MCF 10A (cell line): Measurements from ENCODE around the gene CEP350. TPM values are rescaled to one million over a fixed set of nuclear protein-coding genes. Genes with fewer than 3 reads are reported as not detected.

Experiments used
- BruUV-seq: library from RNA; stranded (reverse); fragments of 400-500 nt; replicated peaks from 2 replicates; lab custom pipeline; 2021; lab: Mats Ljungman, UMichigan
- CTCF ChIA-PET: fragments of 300-600 bp; sonication (Branson Sonifier 250); formaldehyde crosslinking; extraction: SDS; loops from one replicate; lab custom pipeline; 2021; ENCODE audit warnings: antibody characterized with exemption, inconsistent platforms; lab: Yijun Ruan, JAX
- POLR2A ChIA-PET: fragments of 300-600, 350-650 bp; sonication (Branson Sonifier 250); formaldehyde crosslinking; extraction: SDS; loops from one replicate; lab custom pipeline; 2020; ENCODE audit warnings: antibody characterized with exemption, inconsistent platforms; lab: Yijun Ruan, JAX
- DNase-seq: peaks from one replicate; pipeline ENCODE4 v3.0.0-alpha.2; 2018; ENCODE audit not compliant: unreplicated experiment
- H3K27ac Mint-ChIP-seq: one replicate; pipeline ENCODE4 v1.8.0; 2022; ENCODE audit warnings: mild to moderate bottlenecking, low read depth, mixed read lengths; ENCODE audit not compliant: unreplicated experiment
- H3K27me3 Mint-ChIP-seq: one replicate; pipeline ENCODE4 v1.8.0; 2022; ENCODE audit warnings: mixed read lengths; ENCODE audit not compliant: insufficient read depth, unreplicated experiment
- H3K36me3 Mint-ChIP-seq: one replicate; pipeline ENCODE4 v1.8.0; 2022; ENCODE audit warnings: mild to moderate bottlenecking, moderate library complexity, mixed read lengths; ENCODE audit not compliant: insufficient read depth, unreplicated experiment
- H3K4me1 Mint-ChIP-seq: one replicate; pipeline ENCODE4 v1.8.0; 2022; ENCODE audit warnings: mixed read lengths; ENCODE audit not compliant: insufficient read depth, unreplicated experiment
- H3K4me3 Mint-ChIP-seq: one replicate; pipeline ENCODE4 v1.8.0; 2022; ENCODE audit warnings: mild to moderate bottlenecking, moderate library complexity, mixed read lengths; ENCODE audit not compliant: unreplicated experiment
- H3K9me3 Mint-ChIP-seq: one replicate; pipeline ENCODE4 v1.8.0; 2022; ENCODE audit warnings: mixed read lengths; ENCODE audit not compliant: unreplicated experiment
- CTCF ChIP-seq: fragments of 200-600 bp; IDR thresholded peaks from one replicate; pipeline ENCODE4 v1.8.0; 2022; ENCODE audit warnings: antibody characterized with exemption, mild to moderate bottlenecking; ENCODE audit not compliant: unreplicated experiment
- intact Hi-C: fragments of 100-400 bp; cut with micrococcal nuclease; formaldehyde crosslinking; loops from 2 replicates; pipeline ENCODE4 v1.14.1; 2022
- total RNA-seq: library from RNA; stranded (reverse); gene quantifications from 2 replicates; pipeline ENCODE4 v1.2.3, GENCODE V29; 2022

Gene CEP350
- total RNA-seq, 1 experiment from 2014 or later, result 56.4 TPM

- H3K4me3 Mint-ChIP-seq, result no peak overlapping the region
- peaks cover 29% of the 10 kb centered on the region for H3K4me1 Mint-ChIP-seq
- no peaks in the 10 kb centered on the region for H3K36me3 Mint-ChIP-seq
- no peak overlapping the region for H3K27ac Mint-ChIP-seq
- BruUV-seq, result no TSS peak
- intact Hi-C loops, result no loop called here
- ChIA-PET POLR2A (interaction anchor here (0.9 kb wide), 1 partner anchor 19 kb away, joined by 4 read pairs; the partner anchor contains the start of gene QSOX1), CTCF (interaction anchor here (0.7 to 1.5 kb wide), 2 partner anchors 19 to 44 kb away, joined by 3 read pairs; partner anchors contain the start of gene QSOX1)
- H3K9me3 Mint-ChIP-seq, result peaks cover 8% of the 10 kb centered on the region
- H3K27me3 Mint-ChIP-seq, result no peaks in the 10 kb centered on the region
- no peak for DNase-seq
- TF ChIP-seq CTCF, result no peak
These were observed 180.9 kb downstream of the CEP350 start for GRCh38 chr1:180135535-180135934.

GRCh38 chr1:180136331-180136967 lies 181.8 kb downstream of the CEP350 start:
- peaks cover 21% of the 10 kb centered on the region for H3K4me1 Mint-ChIP-seq
- no TSS peak for BruUV-seq
- DNase-seq, result no peak
- ChIA-PET POLR2A (interaction anchor here (0.9 to 2.0 kb wide), 3 partner anchors 9 to 18 kb away, joined by 3 to 5 read pairs (median 4); partner anchors contain the start of gene QSOX1), CTCF (interaction anchor here (0.6 to 1.5 kb wide), 5 partner anchors 18 to 301 kb away, joined by 3 to 6 read pairs (median 3); partner anchors contain the start of gene QSOX1)
- intact Hi-C loops, result no loop called here
- H3K27ac Mint-ChIP-seq, result no peak overlapping the region
- H3K9me3 Mint-ChIP-seq, result peaks cover 8% of the 10 kb centered on the region
- no peak for TF ChIP-seq CTCF
- no peaks in the 10 kb centered on the region for H3K27me3 Mint-ChIP-seq
- no peaks in the 10 kb centered on the region for H3K36me3 Mint-ChIP-seq
- H3K4me3 Mint-ChIP-seq, result no peak overlapping the region

GRCh38 chr1:180136968-180137356 lies 182.4 kb downstream of the CEP350 start:
- Mint-ChIP-seq H3K4me1 (peaks cover 16% of the 10 kb centered on the region), H3K27ac (no peak overlapping the region)
- CTCF ChIA-PET, result interaction anchor here (0.6 to 0.9 kb wide), 3 partner anchors 35 to 301 kb away, joined by 3 to 6 read pairs (median 3); no protein-coding TSS in a partner anchor

More at GRCh38 chr1:180136968-180137356, 182.4 kb downstream of the CEP350 start:
- Mint-ChIP-seq H3K4me3 (no peak overlapping the region), H3K27me3 (no peaks in the 10 kb centered on the region), H3K36me3 (no peaks in the 10 kb centered on the region), H3K9me3 (peaks cover 8% of the 10 kb centered on the region)
- no peak for DNase-seq
- no TSS peak for BruUV-seq
- POLR2A ChIA-PET, result interaction anchor here (1.2 to 2.0 kb wide), 2 partner anchors 9 to 17 kb away, joined by 3 to 5 read pairs; no protein-coding TSS in a partner anchor
- no peak for TF ChIP-seq CTCF
- intact Hi-C loops, result no loop called here
